WTC11 (cell line): ENCODE data around the gene ANKLE2. TPM values are rescaled to one million over a fixed set of nuclear protein-coding genes. Genes with fewer than 3 reads are reported as not detected.

ENCODE experiments used
- ATAC-seq: fragments of 200-7000 bp; cut with Tn5 transposase; 2 replicates; pipeline ENCODE4 v1.10.0; 2021; ENCODE audit warnings: mild to moderate bottlenecking, moderate library complexity
- CTCF ChIA-PET: fragments of 300-600 bp; sonication (Branson Sonifier 250); formaldehyde crosslinking; loops from one replicate; lab custom pipeline; 2021; ENCODE audit warnings: antibody characterized with exemption; lab: Charles Lee
- POLR2A ChIA-PET: fragments of 350-600 bp; sonication (Branson Sonifier 250); formaldehyde crosslinking; loops from one replicate; lab custom pipeline; 2021; ENCODE audit warnings: antibody characterized with exemption; lab: Charles Lee
- DNase-seq: peaks from one replicate; pipeline ENCODE4 v3.0.0; 2021; ENCODE audit warnings: low spot score
- H3K27ac Mint-ChIP-seq: 2 replicates; pipeline ENCODE4 v1.8.0; 2021; ENCODE audit warnings: mixed read lengths
- H3K27me3 Mint-ChIP-seq: 2 replicates; pipeline ENCODE4 v1.8.0; 2021; ENCODE audit warnings: low read depth, mild to moderate bottlenecking, moderate library complexity, mixed read lengths
- H3K36me3 Mint-ChIP-seq: 2 replicates; pipeline ENCODE4 v1.8.0; 2021; ENCODE audit warnings: mixed read lengths
- H3K4me1 Mint-ChIP-seq: 2 replicates; pipeline ENCODE4 v1.8.0; 2022; ENCODE audit warnings: mixed read lengths
- H3K4me3 Mint-ChIP-seq: 2 replicates; pipeline ENCODE4 v1.8.0; 2021; ENCODE audit warnings: mild to moderate bottlenecking, moderate library complexity, mixed read lengths
- H3K9me3 Mint-ChIP-seq: 2 replicates; pipeline ENCODE4 v1.8.0; 2021; ENCODE audit warnings: mixed read lengths
- CREM ChIP-seq: sonication (generic); formaldehyde crosslinking; IDR thresholded peaks from 2 replicates; pipeline ENCODE4 v1.8.1; 2022; ENCODE audit warnings: mild to moderate bottlenecking, missing genetic modification reagents, moderate library complexity
- E2F4 ChIP-seq: sonication (generic); formaldehyde crosslinking; IDR thresholded peaks from 2 replicates; pipeline ENCODE4 v1.8.1; 2022; ENCODE audit warnings: low read depth, mild to moderate bottlenecking, moderate library complexity, missing genetic modification reagents, borderline replicate concordance
- EMX1 ChIP-seq: fragments of 250-450 bp; sonication (Bioruptor Pico); IDR thresholded peaks from 2 replicates; pipeline ENCODE4 v1.8.0; 2021; ENCODE audit warnings: mild to moderate bottlenecking
- ESRRA ChIP-seq: sonication (generic); formaldehyde crosslinking; IDR thresholded peaks from 2 replicates; pipeline ENCODE4 v1.8.1; 2022; ENCODE audit warnings: mild to moderate bottlenecking, missing genetic modification reagents, borderline replicate concordance
- GABPB1 ChIP-seq: sonication (generic); formaldehyde crosslinking; IDR thresholded peaks from 2 replicates; pipeline ENCODE4 v1.8.1; 2023; ENCODE audit warnings: mild to moderate bottlenecking, missing genetic modification reagents
- GRHL2 ChIP-seq: fragments of 250-450 bp; sonication (Bioruptor Pico); IDR thresholded peaks from 2 replicates; pipeline ENCODE4 v1.8.0; 2022; ENCODE audit warnings: mild to moderate bottlenecking, moderate library complexity; ENCODE audit not compliant: insufficient replicate concordance, severe bottlenecking
- NFATC4 ChIP-seq: fragments of 250-450 bp; sonication (Bioruptor Pico); IDR thresholded peaks from 2 replicates; pipeline ENCODE4 v1.9.0; 2021; ENCODE audit warnings: mild to moderate bottlenecking
- OVOL2 ChIP-seq: fragments of 250-450 bp; sonication (Bioruptor Pico); IDR thresholded peaks from 2 replicates; pipeline ENCODE4 v1.9.0; 2021; ENCODE audit warnings: mild to moderate bottlenecking, borderline replicate concordance
- PRDM15 ChIP-seq: sonication (generic); formaldehyde crosslinking; IDR thresholded peaks from 2 replicates; pipeline ENCODE4 v1.8.0; 2022; ENCODE audit warnings: missing genetic modification reagents
- RORB ChIP-seq: fragments of 250-450 bp; sonication (Bioruptor Pico); IDR thresholded peaks from 2 replicates; pipeline ENCODE4 v1.9.0; 2021; ENCODE audit warnings: mild to moderate bottlenecking
- SOX15 ChIP-seq: fragments of 250-450 bp; sonication (Bioruptor Pico); IDR thresholded peaks from 2 replicates; pipeline ENCODE4 v1.9.0; 2021; ENCODE audit warnings: mild to moderate bottlenecking
- SP1 ChIP-seq: sonication (generic); formaldehyde crosslinking; conservative IDR thresholded peaks from 2 replicates; pipeline ENCODE4 v1.8.1; 2022; ENCODE audit warnings: missing genetic modification reagents
- TCF7 ChIP-seq: sonication (generic); formaldehyde crosslinking; IDR thresholded peaks from 2 replicates; pipeline ENCODE4 v1.8.0; 2022; ENCODE audit warnings: mild to moderate bottlenecking, low read depth, missing genetic modification reagents, moderate library complexity
- TEAD1 ChIP-seq: sonication (generic); formaldehyde crosslinking; IDR thresholded peaks from 2 replicates; pipeline ENCODE4 v1.8.0; 2022; ENCODE audit warnings: mild to moderate bottlenecking, missing genetic modification reagents
- TEAD4 ChIP-seq: sonication (generic); formaldehyde crosslinking; IDR thresholded peaks from 2 replicates; pipeline ENCODE4 v1.8.0; 2022; ENCODE audit warnings: mild to moderate bottlenecking, missing genetic modification reagents
- TP53 ChIP-seq: sonication (generic); formaldehyde crosslinking; IDR thresholded peaks from 2 replicates; pipeline ENCODE4 v1.8.1; 2023; ENCODE audit warnings: mild to moderate bottlenecking, missing genetic modification reagents
- ZBTB21 ChIP-seq: sonication (generic); formaldehyde crosslinking; IDR thresholded peaks from 2 replicates; pipeline ENCODE4 v1.8.1; 2023; ENCODE audit warnings: mild to moderate bottlenecking, missing genetic modification reagents, borderline replicate concordance
- ZNF219 ChIP-seq: sonication (generic); formaldehyde crosslinking; IDR thresholded peaks from 2 replicates; pipeline ENCODE4 v1.8.0; 2023; ENCODE audit warnings: missing genetic modification reagents, mild to moderate bottlenecking, borderline replicate concordance
- ZNF263 ChIP-seq: sonication (generic); formaldehyde crosslinking; IDR thresholded peaks from 2 replicates; pipeline ENCODE4 v1.8.1; 2022; ENCODE audit warnings: low read depth, mild to moderate bottlenecking, moderate library complexity, missing genetic modification reagents
- ZNF423 ChIP-seq: fragments of 250-450 bp; sonication (Bioruptor Pico); IDR thresholded peaks from 2 replicates; pipeline ENCODE4 v2.1.2; 2022; ENCODE audit warnings: mild to moderate bottlenecking, moderate library complexity
- ZNF671 ChIP-seq: fragments of 250-450 bp; sonication (Bioruptor Pico); IDR thresholded peaks from 2 replicates; pipeline ENCODE4 v1.8.0; 2021; ENCODE audit warnings: mild to moderate bottlenecking
- total RNA-seq: library from RNA; stranded (reverse); gene quantifications from 3 replicates; pipeline ENCODE4 v1.2.3, GENCODE V29; 2021
- TF ChIP-seq, protein P1 (sequence below): fragments of 250-450 bp; sonication (Bioruptor Pico); IDR thresholded peaks from 2 replicates; pipeline ENCODE4 v1.9.0; 2021; ENCODE audit warnings: moderate library complexity, mild to moderate bottlenecking, inconsistent platforms, borderline replicate concordance
- TF ChIP-seq, protein P2 (sequence below): sonication (generic); formaldehyde crosslinking; IDR thresholded peaks from 2 replicates; pipeline ENCODE4 v1.8.0; 2023; ENCODE audit warnings: missing genetic modification reagents, mild to moderate bottlenecking, borderline replicate concordance
- TF ChIP-seq, protein P3 (sequence below): sonication (generic); formaldehyde crosslinking; IDR thresholded peaks from 2 replicates; pipeline ENCODE4 v1.8.1; 2022; ENCODE audit warnings: mild to moderate bottlenecking, missing genetic modification reagents, moderate library complexity, borderline replicate concordance
- TF ChIP-seq, protein P4 (sequence below): sonication (generic); formaldehyde crosslinking; IDR thresholded peaks from 2 replicates; pipeline ENCODE4 v1.8.0; 2022; ENCODE audit warnings: mild to moderate bottlenecking, missing genetic modification reagents

Gene ANKLE2
- total RNA-seq, 1 experiment from 2014 or later = 63.8 TPM

GRCh38 chr12:132803888-132804287 lies 42.3 kb upstream of the ANKLE2 start (continued):
- TF ChIP-seq, protein P1, sequence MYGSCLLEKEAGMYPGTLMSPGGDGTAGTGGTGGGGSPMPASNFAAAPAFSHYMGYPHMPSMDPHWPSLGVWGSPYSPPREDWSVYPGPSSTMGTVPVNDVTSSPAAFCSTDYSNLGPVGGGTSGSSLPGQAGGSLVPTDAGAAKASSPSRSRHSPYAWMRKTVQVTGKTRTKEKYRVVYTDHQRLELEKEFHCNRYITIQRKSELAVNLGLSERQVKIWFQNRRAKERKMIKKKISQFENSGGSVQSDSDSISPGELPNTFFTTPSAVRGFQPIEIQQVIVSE (CRISPR knock-in tag) = no peak
- no peak for TF ChIP-seq SP1 (CRISPR knock-in tag)
- TF ChIP-seq NFATC4 (CRISPR knock-in tag) = no peak
- TF ChIP-seq ESRRA (CRISPR knock-in tag) = no peak
- no peak for TF ChIP-seq RORB
- TF ChIP-seq PRDM15 = no peak
- TF ChIP-seq CREM (CRISPR knock-in tag) = no peak
- TF ChIP-seq, protein P2, sequence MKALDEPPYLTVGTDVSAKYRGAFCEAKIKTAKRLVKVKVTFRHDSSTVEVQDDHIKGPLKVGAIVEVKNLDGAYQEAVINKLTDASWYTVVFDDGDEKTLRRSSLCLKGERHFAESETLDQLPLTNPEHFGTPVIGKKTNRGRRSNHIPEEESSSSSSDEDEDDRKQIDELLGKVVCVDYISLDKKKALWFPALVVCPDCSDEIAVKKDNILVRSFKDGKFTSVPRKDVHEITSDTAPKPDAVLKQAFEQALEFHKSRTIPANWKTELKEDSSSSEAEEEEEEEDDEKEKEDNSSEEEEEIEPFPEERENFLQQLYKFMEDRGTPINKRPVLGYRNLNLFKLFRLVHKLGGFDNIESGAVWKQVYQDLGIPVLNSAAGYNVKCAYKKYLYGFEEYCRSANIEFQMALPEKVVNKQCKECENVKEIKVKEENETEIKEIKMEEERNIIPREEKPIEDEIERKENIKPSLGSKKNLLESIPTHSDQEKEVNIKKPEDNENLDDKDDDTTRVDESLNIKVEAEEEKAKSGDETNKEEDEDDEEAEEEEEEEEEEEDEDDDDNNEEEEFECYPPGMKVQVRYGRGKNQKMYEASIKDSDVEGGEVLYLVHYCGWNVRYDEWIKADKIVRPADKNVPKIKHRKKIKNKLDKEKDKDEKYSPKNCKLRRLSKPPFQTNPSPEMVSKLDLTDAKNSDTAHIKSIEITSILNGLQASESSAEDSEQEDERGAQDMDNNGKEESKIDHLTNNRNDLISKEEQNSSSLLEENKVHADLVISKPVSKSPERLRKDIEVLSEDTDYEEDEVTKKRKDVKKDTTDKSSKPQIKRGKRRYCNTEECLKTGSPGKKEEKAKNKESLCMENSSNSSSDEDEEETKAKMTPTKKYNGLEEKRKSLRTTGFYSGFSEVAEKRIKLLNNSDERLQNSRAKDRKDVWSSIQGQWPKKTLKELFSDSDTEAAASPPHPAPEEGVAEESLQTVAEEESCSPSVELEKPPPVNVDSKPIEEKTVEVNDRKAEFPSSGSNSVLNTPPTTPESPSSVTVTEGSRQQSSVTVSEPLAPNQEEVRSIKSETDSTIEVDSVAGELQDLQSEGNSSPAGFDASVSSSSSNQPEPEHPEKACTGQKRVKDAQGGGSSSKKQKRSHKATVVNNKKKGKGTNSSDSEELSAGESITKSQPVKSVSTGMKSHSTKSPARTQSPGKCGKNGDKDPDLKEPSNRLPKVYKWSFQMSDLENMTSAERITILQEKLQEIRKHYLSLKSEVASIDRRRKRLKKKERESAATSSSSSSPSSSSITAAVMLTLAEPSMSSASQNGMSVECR (CRISPR knock-in tag) = no peak
- no peak for TF ChIP-seq TEAD1 (CRISPR knock-in tag)

DNA sequence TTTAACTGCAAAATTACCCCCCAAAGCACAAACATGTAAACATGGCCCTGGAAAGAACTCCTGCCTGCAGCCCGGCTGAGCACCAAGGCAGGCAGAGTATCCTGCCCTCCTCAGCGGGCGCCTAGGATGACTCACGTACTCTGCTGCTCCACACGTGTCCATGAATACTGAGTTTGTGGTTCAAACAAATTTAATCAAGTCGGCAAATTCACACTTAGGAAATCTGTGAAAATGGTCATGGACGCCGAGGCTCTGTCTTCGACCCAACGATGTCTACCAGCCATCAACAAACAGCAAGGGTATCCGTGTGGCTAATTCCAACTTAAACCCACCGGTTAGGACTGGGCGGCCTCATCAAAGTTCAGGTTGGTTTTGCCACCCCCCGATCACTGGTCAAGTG lies 41.5 kb upstream of the ANKLE2 start:
- TF ChIP-seq E2F4 (CRISPR knock-in tag) (no peak), SP1 (CRISPR knock-in tag) (no peak), TEAD1 (CRISPR knock-in tag) (no peak), GABPB1 (no peak), TCF7 (no peak), ZNF423 (no peak), OVOL2 (CRISPR knock-in tag) (no peak), ZNF263 (no peak), ZNF671 (CRISPR knock-in tag) (no peak), SOX15 (no peak), ZNF219 (no peak), EMX1 (CRISPR knock-in tag) (no peak), TEAD4 (CRISPR knock-in tag) (no peak), ZBTB21 (CRISPR knock-in tag) (no peak), GRHL2 (CRISPR knock-in tag) (no peak), TP53 (CRISPR knock-in tag) (no peak)
- TF ChIP-seq, protein P3, sequence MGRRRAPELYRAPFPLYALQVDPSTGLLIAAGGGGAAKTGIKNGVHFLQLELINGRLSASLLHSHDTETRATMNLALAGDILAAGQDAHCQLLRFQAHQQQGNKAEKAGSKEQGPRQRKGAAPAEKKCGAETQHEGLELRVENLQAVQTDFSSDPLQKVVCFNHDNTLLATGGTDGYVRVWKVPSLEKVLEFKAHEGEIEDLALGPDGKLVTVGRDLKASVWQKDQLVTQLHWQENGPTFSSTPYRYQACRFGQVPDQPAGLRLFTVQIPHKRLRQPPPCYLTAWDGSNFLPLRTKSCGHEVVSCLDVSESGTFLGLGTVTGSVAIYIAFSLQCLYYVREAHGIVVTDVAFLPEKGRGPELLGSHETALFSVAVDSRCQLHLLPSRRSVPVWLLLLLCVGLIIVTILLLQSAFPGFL = no peak
- TF ChIP-seq, protein P4, sequence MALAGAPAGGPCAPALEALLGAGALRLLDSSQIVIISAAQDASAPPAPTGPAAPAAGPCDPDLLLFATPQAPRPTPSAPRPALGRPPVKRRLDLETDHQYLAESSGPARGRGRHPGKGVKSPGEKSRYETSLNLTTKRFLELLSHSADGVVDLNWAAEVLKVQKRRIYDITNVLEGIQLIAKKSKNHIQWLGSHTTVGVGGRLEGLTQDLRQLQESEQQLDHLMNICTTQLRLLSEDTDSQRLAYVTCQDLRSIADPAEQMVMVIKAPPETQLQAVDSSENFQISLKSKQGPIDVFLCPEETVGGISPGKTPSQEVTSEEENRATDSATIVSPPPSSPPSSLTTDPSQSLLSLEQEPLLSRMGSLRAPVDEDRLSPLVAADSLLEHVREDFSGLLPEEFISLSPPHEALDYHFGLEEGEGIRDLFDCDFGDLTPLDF (CRISPR knock-in tag) = no peak
- H3K36me3 Mint-ChIP-seq = peaks cover 65% of the 10 kb centered on the region
- H3K27ac Mint-ChIP-seq = no peak overlapping the region
- H3K4me3 Mint-ChIP-seq = no peak overlapping the region
- no peaks in the 10 kb centered on the region for H3K9me3 Mint-ChIP-seq
- no peak for ATAC-seq
- no peak for DNase-seq
- H3K4me1 Mint-ChIP-seq = no peaks in the 10 kb centered on the region
- ChIA-PET POLR2A (no interaction called here), CTCF (no interaction called here)
- H3K27me3 Mint-ChIP-seq = no peaks in the 10 kb centered on the region
